Stomach (tissue), 4 donors: ENCODE data around the gene ACTMAP.

Experiments
- CTCF ChIP-seq, 7 experiments: fragments of 450-650 bp in 4 of 7; fragments of 200-600 bp in 3 of 7; sonication (generic) in 3 of 7; IDR thresholded peaks; one replicate each; pipeline ENCODE4 v1.5.1; 2016 to 2019; ENCODE audit warnings: antibody characterized with exemption in 7 of 7, control low read depth in 2 of 7, mild to moderate bottlenecking in 1 of 7
- EP300 ChIP-seq: sonication (generic); formaldehyde crosslinking; IDR thresholded peaks from one replicate; pipeline ENCODE4 v1.6.1; 2017; ENCODE audit warnings: antibody characterized with exemption
- POLR2A ChIP-seq, 4 donors: fragments of 450-650 bp; IDR thresholded peaks; one replicate each; pipeline ENCODE4 v1.6.1; 2016; ENCODE audit warnings: antibody characterized with exemption in 4 of 4, control low read depth in 2 of 4, mild to moderate bottlenecking in 1 of 4, moderate library complexity in 1 of 4
- POLR2AphosphoS5 ChIP-seq, 3 donors: sonication (generic); formaldehyde crosslinking; IDR thresholded peaks; one replicate each; pipeline ENCODE4 v1.6.1; 2016; ENCODE audit warnings: antibody characterized with exemption in 3 of 3

- TF ChIP-seq CTCF (IDR thresholded peaks at IDR 0.05) (no peak), POLR2A (IDR thresholded peaks at IDR 0.05) (no peak), EP300 (no peak), POLR2AphosphoS5 (IDR thresholded peaks at IDR 0.05) (no peak)
These were observed 5.0 kb upstream of the ACTMAP start for GRCh38 chr19:40755248-40755624.
